WERI-Rb-1 (cell line): ENCODE data around the gene GABPB2.

Experiments
- DNase-seq: peaks from one replicate; pipeline ENCODE4 v3.0.0-alpha.2; 2020
- H3K27ac ChIP-seq: fragments of 250-450 bp; sonication (Bioruptor Pico); 2 replicates; pipeline ENCODE4 v1.5.1; 2020; ENCODE audit warnings: mild to moderate bottlenecking, moderate library complexity
- H3K27me3 ChIP-seq: fragments of 250-450 bp; sonication (Bioruptor Pico); 2 replicates; pipeline ENCODE4 v1.5.1; 2021; ENCODE audit warnings: mild to moderate bottlenecking, low read depth, moderate library complexity; ENCODE audit not compliant: insufficient read depth, severe bottlenecking
- H3K36me3 ChIP-seq: fragments of 250-450 bp; sonication (Bioruptor Pico); 2 replicates; pipeline ENCODE4 v1.5.1; 2020; ENCODE audit warnings: mild to moderate bottlenecking, moderate library complexity
- H3K4me3 ChIP-seq: 2 replicates; pipeline ENCODE4 v1.5.1; 2011; ENCODE audit warnings: low read depth, mild to moderate bottlenecking, control low read depth, low read length
- H3K9me3 ChIP-seq: fragments of 250-450 bp; sonication (Bioruptor Pico); 2 replicates; pipeline ENCODE4 v1.5.1; 2021; ENCODE audit warnings: mild to moderate bottlenecking, moderate library complexity; ENCODE audit not compliant: severe bottlenecking
- CTCF ChIP-seq: IDR thresholded peaks from 2 replicates; pipeline ENCODE4 v1.5.1; 2011; ENCODE audit warnings: low read depth, mild to moderate bottlenecking, control low read depth, inconsistent platforms, low read length

The GABPB2 gene

DNA sequence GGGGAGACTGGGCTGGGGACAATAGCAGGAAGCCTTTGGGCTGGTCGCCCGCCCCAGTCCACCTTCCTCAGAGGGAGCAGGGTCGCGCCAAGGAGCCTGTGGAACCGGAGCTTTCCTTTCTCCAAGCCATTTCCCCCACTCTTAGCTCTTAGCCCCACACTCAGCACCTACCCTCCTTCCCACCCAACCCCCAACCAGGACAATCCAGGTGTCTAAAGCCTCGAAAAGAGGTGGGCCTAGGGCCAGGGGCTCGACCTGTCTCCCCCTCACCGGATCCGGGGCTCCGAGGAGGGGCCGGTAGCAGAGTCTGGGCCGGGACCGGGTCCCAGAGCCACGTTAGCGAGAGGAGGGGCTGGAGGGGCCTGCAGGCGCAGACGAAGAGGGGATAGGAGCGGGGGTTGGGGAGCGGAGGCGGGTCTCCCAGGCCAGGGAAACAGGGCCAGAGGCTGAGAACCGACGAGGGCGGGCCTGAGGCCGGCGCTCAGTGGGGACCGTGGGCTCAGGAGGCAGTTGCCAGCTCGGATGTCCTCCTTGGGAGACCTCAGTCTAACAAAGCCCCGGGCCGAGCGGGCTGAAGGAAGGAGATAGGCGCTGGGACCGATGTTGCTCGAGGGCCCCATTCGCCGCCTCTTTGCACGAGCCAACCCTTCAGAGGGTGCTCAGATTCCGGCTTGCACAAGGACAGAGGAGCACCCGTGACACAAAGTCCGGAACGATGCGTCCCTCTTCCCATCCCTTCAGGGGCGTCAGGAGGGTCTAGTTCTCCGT lies 74.9 kb downstream of the GABPB2 start:
- peak; percentile 67 for DNase-seq
- no peak for TF ChIP-seq CTCF
- H3K27me3 ChIP-seq = no peaks in the 10 kb centered on the region
- no peaks in the 10 kb centered on the region for H3K9me3 ChIP-seq
- peak overlapping the region; percentile 73 for H3K4me3 ChIP-seq
- H3K36me3 ChIP-seq = peaks cover 39% of the 10 kb centered on the region
- H3K27ac ChIP-seq = peak overlapping the region; percentile 86

DNA sequence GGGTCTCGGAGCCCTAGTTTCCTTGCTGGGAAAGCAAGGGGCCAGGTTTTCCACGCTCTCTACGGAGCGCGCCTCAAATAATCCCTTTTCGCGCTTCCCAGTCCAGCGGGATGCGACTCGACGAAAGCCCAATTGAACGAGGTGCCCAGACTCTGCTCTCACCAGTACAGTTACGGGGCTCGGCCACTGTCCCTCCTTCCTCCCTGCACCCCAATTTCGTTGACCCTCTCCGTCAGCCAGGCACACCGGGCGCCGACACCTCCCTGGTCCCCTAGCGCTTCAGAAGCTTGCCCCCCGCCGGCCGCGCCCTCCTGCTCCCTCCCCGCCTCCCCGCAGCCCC lies 75.5 kb downstream of the GABPB2 start:
- TF ChIP-seq CTCF = no peak
- peaks cover 33% of the 10 kb centered on the region for H3K36me3 ChIP-seq
- DNase-seq = no peak
- no peaks in the 10 kb centered on the region for H3K27me3 ChIP-seq
- H3K27ac ChIP-seq = peak overlapping the region; percentile 86
- no peaks in the 10 kb centered on the region for H3K9me3 ChIP-seq
- peak overlapping the region; percentile 73 for H3K4me3 ChIP-seq

DNA sequence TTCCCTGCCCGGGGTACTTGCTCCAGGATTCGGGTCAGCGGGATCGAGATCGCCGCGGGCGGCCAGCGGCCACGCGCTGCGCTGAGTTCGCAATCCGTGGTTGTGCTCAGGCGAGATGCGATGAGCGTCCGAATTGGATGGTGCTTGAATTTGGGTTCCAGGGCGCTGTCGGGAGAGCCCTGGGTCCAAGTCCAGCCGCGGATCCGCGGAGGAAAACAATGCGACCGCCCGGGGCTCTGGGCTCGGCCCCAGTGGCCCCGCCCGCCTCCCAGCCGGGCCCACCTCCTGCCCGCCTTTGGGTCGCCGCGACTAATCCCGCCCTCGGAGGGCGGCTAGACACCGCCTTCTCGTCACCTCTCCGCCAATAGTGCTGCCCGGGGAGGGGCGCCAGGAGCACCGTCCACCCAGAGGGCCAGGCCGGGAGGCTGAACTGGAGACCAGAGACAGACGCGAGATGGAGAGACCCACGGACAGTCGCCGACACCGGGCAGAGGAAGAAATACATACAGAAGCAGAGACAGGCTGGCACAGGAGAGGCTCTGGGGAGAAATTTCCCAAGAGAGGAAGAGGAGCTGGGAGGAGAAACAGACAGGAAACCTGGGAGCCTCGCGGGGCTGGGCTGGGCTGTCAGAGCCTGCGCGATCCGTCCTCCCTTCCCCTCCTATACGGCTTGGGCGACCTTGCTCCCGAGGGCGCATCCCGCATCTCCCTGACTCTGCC lies 76.0 kb downstream of the GABPB2 start, which contains the start of gene SEMA6C:
SEMA6C (minus strand) TSS at position 220 of the 720 bp plus-strand sequence. CDS start 4,010 bp downstream, outside the sequence.
- peak; percentile 100 for DNase-seq
- Histone ChIP-seq H3K27ac (peak within 1 kb of the TSS; percentile 86), H3K4me3 (peak within 1 kb of the TSS; percentile 73), H3K27me3 (no peaks in the 10 kb centered on the region), H3K36me3 (peaks cover 29% of the 10 kb centered on the region), H3K9me3 (no peaks in the 10 kb centered on the region)
- no peak for TF ChIP-seq CTCF

- no peaks in the 10 kb centered on the region for H3K9me3 ChIP-seq
- TF ChIP-seq CTCF = no peak
- H3K36me3 ChIP-seq = peaks cover 24% of the 10 kb centered on the region
- no peaks in the 10 kb centered on the region for H3K27me3 ChIP-seq
- peak overlapping the region; percentile 86 for H3K27ac ChIP-seq
- H3K4me3 ChIP-seq = peak overlapping the region; percentile 73
- DNase-seq = no peak
Observed at GRCh38 chr1:151147132-151147503, 76.6 kb downstream of the GABPB2 start.

DNA sequence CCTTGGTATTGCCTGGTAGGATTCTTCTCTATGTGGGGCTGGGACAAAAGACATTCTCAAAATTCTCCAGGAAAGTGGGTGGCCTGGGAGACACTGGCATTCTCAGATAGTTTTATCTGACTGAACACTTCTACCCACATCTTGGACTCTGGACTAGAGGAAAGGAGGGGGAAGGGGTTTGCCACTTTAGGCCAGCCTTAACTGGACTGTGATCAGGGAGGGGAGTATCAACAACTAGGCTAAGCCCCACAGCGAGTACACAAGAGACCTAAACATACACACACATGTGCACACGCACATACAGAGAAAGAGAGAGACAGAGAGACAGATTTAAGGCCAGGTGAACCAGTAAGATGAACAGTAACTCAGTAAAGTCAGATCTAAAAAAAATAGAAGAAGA lies 77.1 kb downstream of the GABPB2 start:
- Histone ChIP-seq H3K27me3 (no peaks in the 10 kb centered on the region), H3K27ac (peak overlapping the region; percentile 86), H3K9me3 (no peaks in the 10 kb centered on the region), H3K4me3 (no peak overlapping the region), H3K36me3 (peaks cover 21% of the 10 kb centered on the region)
- no peak for TF ChIP-seq CTCF
- no peak for DNase-seq
